RWPE1 (cell line): ENCODE results near the gene DNAH12.
"Not testable (repeated sequence)": the region's sequence is repeated elsewhere in the genome, so short reads cannot be mapped to it uniquely, and the experiment has no call there.

Source experiments
- CTCF ChIA-PET: fragments of 350-600 bp; sonication (Branson Sonifier 250); formaldehyde crosslinking; extraction: SDS; loops from one replicate; lab custom pipeline; 2021; lab: Yijun Ruan, JAX
- POLR2A ChIA-PET: fragments of 400-600 bp; formaldehyde crosslinking; extraction: SDS; loops from one replicate; lab custom pipeline; 2020; ENCODE audit warnings: antibody characterized with exemption; ENCODE audit not compliant: low non-redundant PET; lab: Yijun Ruan, JAX
- DNase-seq: peaks from one replicate; pipeline ENCODE4 v3.0.0; 2012; ENCODE audit warnings: low spot score
- H3K27ac ChIP-seq: fragments of 450-650 bp; 2 replicates; pipeline ENCODE4 v1.5.1; 2017
- TF ChIP-seq, protein P1 (sequence below): fragments of 450-650 bp; conservative IDR thresholded peaks from 2 replicates; pipeline ENCODE4 v1.5.1; 2017; ENCODE audit warnings: low read depth, mild to moderate bottlenecking

DNAH12 gene

GRCh38 chr3:57505901-57506300, 38.2 kb downstream of the DNAH12 start:
- ChIA-PET CTCF (interaction anchor here (0.6 kb wide), 1 partner anchor 187 kb away, joined by 3 read pairs; no protein-coding TSS in a partner anchor), POLR2A (no interaction called here)
- no peak for DNase-seq
- no peak overlapping the region for H3K27ac ChIP-seq
- TF ChIP-seq, protein P1, sequence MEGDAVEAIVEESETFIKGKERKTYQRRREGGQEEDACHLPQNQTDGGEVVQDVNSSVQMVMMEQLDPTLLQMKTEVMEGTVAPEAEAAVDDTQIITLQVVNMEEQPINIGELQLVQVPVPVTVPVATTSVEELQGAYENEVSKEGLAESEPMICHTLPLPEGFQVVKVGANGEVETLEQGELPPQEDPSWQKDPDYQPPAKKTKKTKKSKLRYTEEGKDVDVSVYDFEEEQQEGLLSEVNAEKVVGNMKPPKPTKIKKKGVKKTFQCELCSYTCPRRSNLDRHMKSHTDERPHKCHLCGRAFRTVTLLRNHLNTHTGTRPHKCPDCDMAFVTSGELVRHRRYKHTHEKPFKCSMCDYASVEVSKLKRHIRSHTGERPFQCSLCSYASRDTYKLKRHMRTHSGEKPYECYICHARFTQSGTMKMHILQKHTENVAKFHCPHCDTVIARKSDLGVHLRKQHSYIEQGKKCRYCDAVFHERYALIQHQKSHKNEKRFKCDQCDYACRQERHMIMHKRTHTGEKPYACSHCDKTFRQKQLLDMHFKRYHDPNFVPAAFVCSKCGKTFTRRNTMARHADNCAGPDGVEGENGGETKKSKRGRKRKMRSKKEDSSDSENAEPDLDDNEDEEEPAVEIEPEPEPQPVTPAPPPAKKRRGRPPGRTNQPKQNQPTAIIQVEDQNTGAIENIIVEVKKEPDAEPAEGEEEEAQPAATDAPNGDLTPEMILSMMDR, result no peak

GRCh38 chr3:57500506-57500905, 43.6 kb downstream of the DNAH12 start:
- POLR2A ChIA-PET, result no interaction called here
- CTCF ChIA-PET, result no interaction called here
- DNase-seq, result no peak
- TF ChIP-seq, protein P1, result no peak
- H3K27ac ChIP-seq, result no peak overlapping the region

DNA sequence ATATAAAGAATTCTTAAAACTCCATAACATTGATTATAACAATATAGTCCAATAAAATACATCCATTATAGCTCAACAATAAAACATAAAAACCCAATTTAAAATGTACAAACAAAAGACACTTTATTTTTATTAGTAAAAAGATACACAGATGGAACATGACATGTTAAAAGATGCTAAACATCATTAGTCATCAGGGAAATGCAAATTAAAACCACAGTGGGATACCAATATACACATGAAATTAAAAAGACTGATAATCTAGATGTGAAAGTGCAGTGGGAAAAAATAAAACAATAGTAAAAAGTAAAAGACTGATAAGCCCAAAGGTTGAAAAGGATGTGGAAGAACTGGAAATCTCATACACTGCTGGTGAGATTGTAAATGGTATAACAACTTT, 46.2 kb downstream of the DNAH12 start:
- CTCF ChIA-PET, result no interaction called here
- H3K27ac ChIP-seq, result no peak overlapping the region

GRCh38 chr3:57484563-57484962, 59.6 kb downstream of the DNAH12 start:
- CTCF ChIA-PET, result no interaction called here
- POLR2A ChIA-PET, result no interaction called here
- no peak overlapping the region for H3K27ac ChIP-seq
- no peak for DNase-seq
- TF ChIP-seq, protein P1, result no peak

More for the DNA sequence above, 46.2 kb downstream of the DNAH12 start:
- DNase-seq, result no peak
- POLR2A ChIA-PET, result no interaction called here
- TF ChIP-seq, protein P1, result no peak

- H3K27ac ChIP-seq, CTCF ChIA-PET, DNase-seq, POLR2A ChIA-PET: not testable (repeated sequence)
These were observed 67.0 kb downstream of the DNAH12 start for GRCh38 chr3:57477193-57477592.

GRCh38 chr3:57464801-57465200, 79.3 kb downstream of the DNAH12 start:
- ChIA-PET CTCF (no interaction called here), POLR2A (no interaction called here)
- H3K27ac ChIP-seq, result no peak overlapping the region
- TF ChIP-seq, protein P1, result no peak
- no peak for DNase-seq

- CTCF ChIA-PET, result no interaction called here
- no peak for DNase-seq
- TF ChIP-seq, protein P1, result no peak
- H3K27ac ChIP-seq, result no peak overlapping the region
- POLR2A ChIA-PET, result no interaction called here
These were observed 80.1 kb downstream of the DNAH12 start for GRCh38 chr3:57464011-57464410.
